ENCODE measurements around the gene C2orf42.

The C2orf42 gene

GRCh38 chr2:70145851-70146739 is 44.7 kb downstream of the C2orf42 start:
- no peak for TF ChIP-seq CTCF (conservative IDR thresholded peaks at IDR 0.05; ENCODE audit: low read depth)
- POLR2A ChIA-PET (ENCODE audit: low non-redundant PET) = no interaction called here
- 0 out of 2 replicates have a peak overlapping the region, but pooled peaks have one; percentile 10 for H3K27ac ChIP-seq
- CTCF ChIA-PET = no interaction called here
- no peak for DNase-seq (ENCODE audit: low spot score)

- CTCF ChIA-PET = no interaction called here
- POLR2A ChIA-PET (ENCODE audit: low non-redundant PET) = no interaction called here
Observed at GRCh38 chr2:70145144-70145490, 45.7 kb downstream of the C2orf42 start.

GRCh38 chr2:70144443-70145143 is 46.2 kb downstream of the C2orf42 start:
- POLR2A ChIA-PET (ENCODE audit: low non-redundant PET) = no interaction called here
- CTCF ChIA-PET = no interaction called here
- H3K27ac ChIP-seq = peak overlapping the region; percentile 96
- TF ChIP-seq CTCF (conservative IDR thresholded peaks at IDR 0.05; ENCODE audit: low read depth) = no peak
- DNase-seq (ENCODE audit: low spot score) = no peak

More at GRCh38 chr2:70145144-70145490, 45.7 kb downstream of the C2orf42 start:
- DNase-seq (ENCODE audit: low spot score) = no peak
- peak overlapping the region; percentile 96; the same call in 1 of the 2 replicates for H3K27ac ChIP-seq
- TF ChIP-seq CTCF (conservative IDR thresholded peaks at IDR 0.05; ENCODE audit: low read depth) = no peak

- H3K27ac ChIP-seq = peak overlapping the region; percentile 96
- CTCF ChIA-PET = interaction anchor here (0.6 to 1.0 kb wide), 10 partner anchors 55 to 328 kb away, joined by 3 to 4 read pairs (median 4); no protein-coding TSS in a partner anchor
- no peak for DNase-seq (ENCODE audit: low spot score)
- POLR2A ChIA-PET (ENCODE audit: low non-redundant PET) = interaction anchor here (1.5 to 2.6 kb wide), 3 partner anchors 55 to 229 kb away, joined by 6 to 19 read pairs (median 18); partner anchors contain the start of genes MXD1 and PCBP1
- no peak for TF ChIP-seq CTCF (conservative IDR thresholded peaks at IDR 0.05; ENCODE audit: low read depth)
Observed at GRCh38 chr2:70143314-70144150, 47.3 kb downstream of the C2orf42 start.

- TF ChIP-seq CTCF (conservative IDR thresholded peaks at IDR 0.05; ENCODE audit: low read depth) = peak; percentile 95
- H3K27ac ChIP-seq = peak overlapping the region; percentile 96
- POLR2A ChIA-PET (ENCODE audit: low non-redundant PET) = interaction anchor here (1.5 to 2.6 kb wide), 3 partner anchors 55 to 228 kb away, joined by 6 to 19 read pairs (median 18); partner anchors contain the start of genes MXD1 and PCBP1
- DNase-seq (ENCODE audit: low spot score) = peak; percentile 98
- CTCF ChIA-PET = interaction anchor here (0.5 to 1.0 kb wide), 11 partner anchors 37 to 327 kb away, joined by 3 to 4 read pairs (median 3); no protein-coding TSS in a partner anchor
Observed at GRCh38 chr2:70142590-70143313, 48.1 kb downstream of the C2orf42 start.
